HTERT RPE-1 (cell line): ENCODE results near the gene NUMB.

Experiments
- in situ Hi-C: fragments of 300-500 bp; cut with MboI; formaldehyde crosslinking; loops from 4 replicates; pipeline ENCODE4 v1.14.3; 2020; ENCODE audit warnings: low sequenced_read_pairs

The NUMB gene

GRCh38 chr14:73236752-73237218 lies 221.6 kb downstream of the NUMB start:
- in situ Hi-C loops: no loop called here

DNA sequence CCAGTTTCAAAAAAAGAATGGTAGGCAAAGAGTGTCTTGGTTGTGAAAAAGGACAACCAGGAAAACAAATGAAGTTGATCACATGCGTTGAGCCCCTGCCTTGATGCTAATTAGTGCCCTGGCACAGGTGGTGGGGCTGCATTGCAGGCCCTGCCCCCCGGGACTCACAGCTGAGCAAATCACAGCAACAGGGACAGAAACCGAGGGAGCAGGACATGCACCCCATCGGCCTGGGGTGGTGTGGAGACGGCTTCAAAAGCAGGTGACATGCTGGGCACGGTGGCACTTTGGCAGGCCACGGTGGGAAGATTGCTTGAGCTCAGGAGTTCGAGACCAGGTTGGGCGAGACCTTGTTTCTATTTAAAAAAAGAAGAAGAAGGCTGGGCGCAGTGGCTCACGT lies 222.2 kb downstream of the NUMB start:
- in situ Hi-C loops: no loop called here

DNA sequence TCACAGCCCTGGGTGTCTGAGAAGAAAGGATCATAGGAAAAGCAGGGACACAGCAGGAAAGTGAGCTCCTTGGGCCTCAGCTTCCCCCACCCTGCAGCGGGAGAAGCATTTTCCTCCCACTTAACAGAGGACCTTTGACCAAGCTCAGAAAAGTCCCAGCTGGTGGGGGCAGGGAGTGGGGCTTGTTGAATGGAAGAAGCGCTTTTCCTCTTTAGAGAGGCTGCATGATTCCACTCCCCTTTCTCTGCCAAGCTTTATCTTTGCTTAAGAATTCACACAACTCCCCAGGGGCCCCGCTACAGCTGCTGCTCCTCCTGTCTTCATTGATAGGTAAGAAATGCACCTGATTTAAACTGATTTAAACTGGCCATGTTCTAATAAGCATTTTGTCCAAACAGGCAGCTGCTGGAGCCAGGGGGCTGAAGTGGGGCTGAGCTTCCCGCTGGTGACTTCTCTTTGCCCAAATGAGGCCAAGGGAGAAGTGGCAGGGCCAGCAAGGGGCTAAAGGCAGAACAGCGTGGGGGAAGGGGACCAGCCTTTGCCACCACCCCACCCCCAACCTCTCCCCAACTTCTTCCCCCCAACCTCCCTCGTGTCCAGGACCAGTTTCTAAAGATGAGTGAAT lies 222.7 kb downstream of the NUMB start:
- in situ Hi-C loops: no loop called here

- in situ Hi-C loops: no loop called here
Observed at GRCh38 chr14:73234586-73235394, 223.6 kb downstream of the NUMB start.

- in situ Hi-C loops: no loop called here
Observed at GRCh38 chr14:73234029-73234428, 224.3 kb downstream of the NUMB start.

DNA sequence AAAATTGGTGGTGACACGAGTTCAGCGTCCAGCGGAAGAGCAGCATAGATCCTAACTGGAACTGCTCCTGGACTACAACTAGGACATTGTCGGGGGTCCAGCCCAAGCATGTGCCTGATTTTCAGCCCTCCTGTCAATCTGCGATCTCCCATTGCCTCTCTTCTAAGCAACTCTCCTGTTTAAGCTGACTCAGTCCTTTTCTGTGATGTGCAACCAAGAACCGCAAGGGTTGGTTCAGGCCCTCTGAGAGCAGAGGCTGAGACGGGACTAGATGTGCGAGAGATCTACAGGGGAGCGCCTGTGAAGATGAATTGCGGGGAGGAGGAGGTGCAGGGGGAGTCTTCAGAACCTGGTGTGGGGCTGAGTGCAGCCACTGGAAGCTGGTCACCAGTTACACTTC lies 224.8 kb downstream of the NUMB start:
- in situ Hi-C loops: no loop called here

DNA sequence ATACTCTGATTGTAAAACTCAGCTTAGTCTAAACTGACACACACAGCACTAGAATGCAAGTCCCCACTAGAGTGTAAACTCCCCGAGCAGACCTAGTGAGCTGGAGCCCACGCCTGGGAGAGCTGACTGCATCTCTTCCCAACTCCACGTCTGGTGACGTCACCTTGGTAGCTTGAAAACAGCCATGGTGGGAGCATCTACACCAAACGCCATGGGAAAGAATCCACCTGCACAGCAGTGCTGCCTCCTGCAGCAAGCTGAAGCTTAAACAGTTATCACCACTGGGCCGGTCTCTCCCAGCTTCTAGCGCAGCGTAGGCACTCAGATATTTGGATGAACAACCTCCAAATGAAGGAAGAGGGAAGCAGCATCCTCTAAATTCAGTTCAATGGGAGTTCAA lies 225.4 kb downstream of the NUMB start:
- in situ Hi-C loops: no loop called here

GRCh38 chr14:73231981-73232851 lies 226.1 kb downstream of the NUMB start:
- in situ Hi-C loops: no loop called here

DNA sequence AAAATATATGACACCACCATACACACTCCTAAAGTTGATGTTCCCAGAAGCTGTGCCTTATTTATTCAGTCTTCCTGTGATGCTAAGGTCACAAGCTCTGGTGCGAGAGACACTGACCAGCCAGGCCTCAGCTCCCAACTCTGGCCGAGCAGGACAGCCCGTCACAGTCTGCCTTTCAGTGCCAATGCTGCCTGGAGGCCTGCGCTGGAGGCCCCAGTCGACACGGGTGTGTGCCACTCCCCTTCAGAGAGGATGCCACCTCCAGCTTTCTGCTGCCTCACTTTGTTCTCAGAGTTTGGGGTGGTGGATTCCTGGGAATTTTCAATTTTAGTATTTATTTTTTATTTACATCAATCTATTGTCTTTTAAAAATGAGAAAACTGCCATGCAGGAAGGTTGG lies 228.3 kb downstream of the NUMB start:
- in situ Hi-C loops: no loop called here

DNA sequence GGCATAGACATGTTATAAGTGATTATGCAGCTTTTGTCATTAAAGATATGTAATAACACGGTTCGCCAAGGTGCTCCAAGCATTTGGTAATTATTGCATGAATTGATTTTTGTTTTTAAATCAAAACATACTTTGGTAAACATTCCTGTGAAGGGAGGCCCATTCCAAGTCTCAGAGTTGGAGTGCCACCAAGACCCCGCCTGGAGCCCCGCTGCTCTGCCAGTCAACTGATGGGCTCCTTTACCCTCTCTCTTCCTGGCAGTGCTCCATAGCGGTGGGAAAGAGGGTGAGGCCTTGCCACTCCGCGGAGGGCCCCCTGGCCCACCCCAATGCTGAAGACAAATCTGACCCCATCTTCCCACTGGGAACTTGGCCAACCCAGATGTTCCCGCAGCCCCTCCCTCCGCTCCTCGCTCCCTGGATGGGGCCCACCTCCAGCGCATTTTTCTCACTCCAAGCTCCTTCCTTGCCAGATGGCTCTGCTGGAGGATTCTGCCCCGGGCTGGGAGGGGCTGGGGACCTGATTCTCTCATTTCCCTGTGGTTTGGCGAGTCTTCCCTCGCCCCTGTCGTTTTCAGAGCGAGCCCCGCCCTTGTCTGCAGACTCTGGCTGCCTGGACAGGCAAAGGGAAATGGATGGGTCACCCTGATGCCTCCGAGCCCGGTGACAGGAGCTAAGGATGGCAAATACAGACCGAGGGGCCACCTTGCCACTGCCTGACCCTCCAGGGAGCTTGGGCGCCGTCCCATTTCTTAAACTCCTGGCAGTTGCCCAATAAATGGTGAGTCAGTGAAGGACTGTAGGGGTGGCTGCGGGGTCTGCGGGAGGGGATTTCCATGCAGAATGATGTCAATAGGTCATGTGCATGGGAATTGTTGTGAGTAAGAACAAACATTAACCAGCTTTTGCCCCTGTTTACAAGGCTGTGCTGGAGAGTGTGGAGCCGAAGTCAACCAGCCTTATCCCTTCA lies 230.2 kb downstream of the NUMB start:
- in situ Hi-C loops: no loop called here

DNA sequence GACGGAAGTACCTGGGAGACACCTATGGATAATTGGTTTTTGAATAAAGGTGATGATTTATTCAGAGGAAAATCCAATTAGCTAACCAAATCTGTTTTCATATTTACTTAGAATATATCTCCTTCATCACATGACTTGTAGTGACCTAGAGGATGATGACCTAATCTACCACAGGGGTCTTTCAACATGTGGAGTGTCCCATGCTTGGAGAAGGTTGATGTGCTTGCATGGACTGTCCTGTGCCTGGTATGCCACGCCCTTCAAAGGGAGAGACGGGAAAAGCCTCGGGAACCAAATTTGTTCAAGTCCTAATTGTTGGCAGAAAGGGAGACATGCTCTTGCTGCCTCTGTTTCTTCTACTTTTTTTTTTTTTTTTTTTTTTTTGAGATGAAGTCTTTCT lies 232.8 kb downstream of the NUMB start:
- in situ Hi-C loops: no loop called here
